Heart left ventricle (tissue), 16 donors: Measurements from ENCODE around the gene LHFPL3. TPM values are rescaled to one million over a fixed set of nuclear protein-coding genes. Genes with fewer than 3 reads are reported as not detected.

ENCODE experiments used
- ATAC-seq, 4 donors: fragments of 200-7000 bp; cut with Tn5 transposase; one replicate each; pipeline ENCODE4 v1.9.1; 2020 to 2022; ENCODE audit warnings: moderate library complexity in 4 of 4, mild to moderate bottlenecking in 3 of 4, moderate number of reproducible peaks in 1 of 4
- DNase-seq, 5 donors: peaks; one replicate each; pipeline ENCODE4 v3.0.0-alpha.2; 2020
- H3K27ac ChIP-seq, 12 donors: fragments of 200-600 bp; sonication (generic) in 4 of 12; one replicate each; pipeline versions ENCODE4 v1.5.0 to v1.8.0; 2016 to 2022; ENCODE audit warnings: mild to moderate bottlenecking in 2 of 12
- H3K27me3 ChIP-seq, 9 donors: fragments of 200-600 bp; sonication (generic) in 2 of 9; one replicate each; pipeline versions ENCODE4 v1.5.1 to v1.8.0; 2016 to 2022; ENCODE audit warnings: mild to moderate bottlenecking in 3 of 9
- H3K36me3 ChIP-seq, 9 donors: fragments of 200-600 bp; sonication (generic) in 2 of 9; one replicate each; pipeline versions ENCODE4 v1.5.0 to v1.8.0; 2018 to 2022; ENCODE audit warnings: mild to moderate bottlenecking in 2 of 9
- H3K4me1 ChIP-seq, 12 donors: fragments of 200-600 bp; sonication (generic) in 4 of 12; one replicate each; pipeline versions ENCODE4 v1.5.0 to v1.8.0; 2016 to 2022; ENCODE audit warnings: mild to moderate bottlenecking in 3 of 12
- H3K4me3 ChIP-seq, 12 donors: fragments of 200-600 bp; sonication (generic) in 4 of 12; one replicate each; pipeline versions ENCODE4 v1.5.0 to v1.8.0; 2017 to 2022; ENCODE audit warnings: mild to moderate bottlenecking in 9 of 12, moderate library complexity in 4 of 12
- H3K9me3 ChIP-seq, 12 donors: fragments of 200-600 bp; sonication (generic) in 4 of 12; one replicate each; pipeline versions ENCODE4 v1.5.0 to v1.8.0; 2016 to 2022; ENCODE audit warnings: mild to moderate bottlenecking in 1 of 12
- CTCF ChIP-seq, 12 donors: fragments of 200-600 bp; sonication (generic) in 4 of 12; IDR thresholded peaks; one replicate each; pipeline versions ENCODE4 v1.5.0 to v1.8.0; 2018 to 2022; ENCODE audit warnings: antibody characterized with exemption in 12 of 12, mild to moderate bottlenecking in 5 of 12
- POLR2A ChIP-seq, 2 donors: fragments of 450-650 bp; IDR thresholded peaks; one replicate each; pipeline ENCODE4 v1.6.1; 2017; ENCODE audit warnings: antibody characterized with exemption in 2 of 2, mild to moderate bottlenecking in 2 of 2, moderate library complexity in 2 of 2
- WGBS, 4 donors: extraction: QIAGEN DNeasy Blood & Tissue Kit in 2 of 4; methylation state at CpG; one replicate each; pipeline versions ENCODE4 v1.1.5 to v1.1.7; 2013 to 2018; 5-methylcytosine and 5-hydroxymethylcytosine counted together
- intact Hi-C, 10 donors: fragments of 100-400 bp; cut with DNase I; formaldehyde crosslinking; loops; one replicate each; pipeline versions ENCODE4 v1.11.1 to v1.14.2; 2022
- polyA plus RNA-seq, 2 donors: library from polyadenylated mRNA; stranded (reverse); fragments of 200-250 nt; gene quantifications; one replicate each; pipeline ENCODE4 v1.2.3, GENCODE V29; 2013
- total RNA-seq, 9 donors: library from RNA; depleted of rRNA in 2 of 9; stranded (reverse); fragments of >200 nt in 2 of 9; fragmentation: NEBNext Ultra II Directional in 3 of 9; extraction: Animal tissue kit (Norgen Biotek cat#: 25700) in 3 of 9; gene quantifications; one replicate each; pipeline versions ENCODE4 v1.1.0 to v1.2.4, GENCODE V29; 2016 to 2023
- donor health status: ischemic (EF 13 %, LVEDD 7.1; RV severe dilation, severe dysfunction).
- donor health status: healthy with polysubstance abuse.
- donor health status: DM: no; HTN: yes; CAD: no.
- donor health status: DM: no; HTN: no; CAD: no.
- donor health status: ischemic (EF 25% LVEDD 6.9; RV normal size, moderate dysfunction).
- donor health status: ischemic (EF 25% LVEDD 5.7; RV mildly dilated, moderate dysfunction).
- donor health status: healthy.
- donor health status: DM: yes; HTN: yes; CAD: no.
- donor health status: ischemic (EF 35%, LVEDD 5.7; RV mildly dilated, moderate dysfunction).
- donor health status: nonischemic (EF 11% LVEDD 7.7; RV severe dilation, severe dysfunction).
- donor health status: DM: yes; HTN: yes; CAD: no.
- donor health status: PGD.
- donor health status: ischemic (EF 29% LVEDD 5.4; RV normal size, mild dysfunction).
- donor health status: nonischemic (EF 23%, LVEDD 6.1; RV moderate dilation, normal function).

The LHFPL3 gene
- total and polyA plus RNA-seq, 11 donors: not detected

GRCh38 chr7:104294291-104294690, 34.1 kb upstream of the LHFPL3 start:
- Histone ChIP-seq H3K27me3 (no peaks in the 10 kb centered on the region), H3K9me3 (peaks cover 0 to 8% (median 0%) of the 10 kb centered on the region in 12 donors), H3K4me3 (no peak overlapping the region), H3K36me3 (no peaks in the 10 kb centered on the region), H3K27ac (no peak overlapping the region), H3K4me1 (no peaks in the 10 kb centered on the region)
- intact Hi-C loops: no loop called here
- ATAC-seq: no peak
- TF ChIP-seq CTCF (IDR thresholded peaks at IDR 0.05) (no peak), POLR2A (IDR thresholded peaks at IDR 0.05) (no peak)
- no peak for DNase-seq
- 54 to 71% (median 68%) methylated on average over 3 of the region's 3 CpGs for WGBS, 4 donors

DNA sequence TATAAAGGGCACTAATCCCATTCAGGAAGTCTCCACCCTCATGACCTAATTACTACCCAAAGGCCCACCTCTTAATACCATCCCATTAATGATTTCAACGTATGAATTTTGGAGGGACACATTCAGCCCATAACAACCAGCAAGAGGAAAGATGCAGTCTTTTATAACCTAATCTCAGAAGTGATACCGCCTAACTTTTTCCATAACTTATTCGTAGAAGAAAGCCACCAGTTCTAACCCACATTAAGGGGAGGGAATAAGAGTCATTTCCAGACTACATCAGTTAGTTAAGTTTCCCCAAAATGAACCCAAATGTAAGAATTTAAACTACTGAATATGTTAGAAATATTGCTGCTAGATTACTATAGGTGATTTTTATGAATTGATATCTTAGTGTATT, 32.1 kb upstream of the LHFPL3 start:
- no peak for TF ChIP-seq POLR2A (IDR thresholded peaks at IDR 0.05)
- no peak for TF ChIP-seq CTCF (IDR thresholded peaks at IDR 0.05)
- ATAC-seq (no peak), DNase-seq (no peak)
- H3K27me3 ChIP-seq: no peaks in the 10 kb centered on the region
- no peaks in the 10 kb centered on the region for H3K36me3 ChIP-seq
- no peak overlapping the region for H3K27ac ChIP-seq
- WGBS, 4 donors: 77 to 84% (median 82%) methylated on average over 3 of the region's 3 CpGs
- H3K4me1 ChIP-seq: no peaks in the 10 kb centered on the region
- no peak overlapping the region for H3K4me3 ChIP-seq
- H3K9me3 ChIP-seq: peaks cover 0 to 8% (median 0%) of the 10 kb centered on the region in 12 donors
- intact Hi-C loops: no loop called here

GRCh38 chr7:104296900-104297299, 31.5 kb upstream of the LHFPL3 start:
- DNase-seq (no peak), ATAC-seq (no peak)
- no peak overlapping the region for H3K27ac ChIP-seq
- TF ChIP-seq POLR2A (IDR thresholded peaks at IDR 0.05) (no peak), CTCF (IDR thresholded peaks at IDR 0.05) (no peak)
- peaks cover 0 to 8% (median 0%) of the 10 kb centered on the region in 12 donors for H3K9me3 ChIP-seq
- intact Hi-C loops: no loop called here
- no peaks in the 10 kb centered on the region for H3K36me3 ChIP-seq
- H3K4me3 ChIP-seq: no peak overlapping the region
- no peaks in the 10 kb centered on the region for H3K27me3 ChIP-seq
- whole genome bisulfite sequencing, 4 donors: 68 to 71% (median 69%) methylated on average over 4 of the region's 4 CpGs
- no peaks in the 10 kb centered on the region for H3K4me1 ChIP-seq

GRCh38 chr7:104299323-104299722, 29.1 kb upstream of the LHFPL3 start:
- H3K36me3 ChIP-seq: no peaks in the 10 kb centered on the region
- no peaks in the 10 kb centered on the region for H3K4me1 ChIP-seq
- H3K9me3 ChIP-seq: peaks cover 0 to 8% (median 0%) of the 10 kb centered on the region in 12 donors
- no peaks in the 10 kb centered on the region for H3K27me3 ChIP-seq
- DNase-seq: no peak
- 21 to 43% (median 40%) methylated on average over 3 of the region's 3 CpGs for WGBS, 4 donors
- intact Hi-C loops: no loop called here
- no peak for ATAC-seq
- H3K27ac ChIP-seq: no peak overlapping the region
- TF ChIP-seq POLR2A (IDR thresholded peaks at IDR 0.05) (no peak), CTCF (IDR thresholded peaks at IDR 0.05) (no peak)
- H3K4me3 ChIP-seq: no peak overlapping the region
